COR-L47 (cell line): ENCODE measurements around the gene TLE7.

Experiments
- DNase-seq: peaks from one replicate; lab custom pipeline; 2025; lab: John Stamatoyannopoulos, UW

Gene TLE7

DNA sequence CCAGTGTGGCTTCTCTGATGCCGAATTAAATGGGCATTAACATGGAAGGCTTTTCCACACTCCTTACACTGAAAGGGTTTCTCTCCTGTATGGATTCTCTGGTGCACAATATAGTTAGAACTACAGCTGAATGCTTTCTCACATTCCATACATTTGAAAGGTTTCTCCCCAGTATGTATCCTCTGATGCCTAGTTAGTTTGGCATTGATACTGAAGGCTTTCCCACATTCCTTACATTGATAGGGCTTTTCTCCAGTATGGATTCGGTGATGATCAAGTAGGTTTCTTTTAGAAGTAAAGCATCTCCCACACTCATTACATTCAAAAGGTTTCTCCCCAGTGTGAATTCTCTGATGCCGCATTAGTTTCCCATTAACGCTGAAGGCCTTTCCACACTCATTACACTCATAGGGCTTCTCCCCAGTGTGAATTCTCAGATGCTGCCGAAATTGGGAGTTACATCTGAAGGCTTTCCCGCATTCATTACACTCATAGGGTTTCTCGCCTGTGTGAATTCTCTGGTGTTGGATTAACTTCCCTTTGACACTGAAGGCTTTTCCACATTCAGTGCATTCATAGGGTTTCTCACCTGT, 6.5 kb upstream of the TLE7 start:
- DNase-seq, result no peak

DNA sequence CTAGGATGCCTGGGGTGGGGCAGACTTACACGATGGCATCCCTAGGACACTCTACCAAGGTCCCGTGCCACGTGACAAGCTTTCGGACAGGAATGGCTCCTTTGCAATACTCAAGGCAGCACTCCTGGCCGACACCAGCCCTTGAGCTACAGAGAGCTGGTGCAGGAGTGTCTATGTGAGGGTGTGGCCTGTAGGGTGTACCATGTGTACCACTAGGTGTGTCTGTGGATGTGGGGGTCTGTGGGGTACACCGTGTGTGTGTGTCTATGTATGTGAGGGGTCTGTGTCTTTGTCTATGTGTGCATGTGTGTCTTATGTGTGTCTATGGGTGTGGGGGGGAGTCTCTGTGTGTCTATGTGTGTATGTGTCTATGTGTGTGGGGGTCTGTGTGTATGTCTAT, 1.9 kb upstream of the TLE7 start:
- no peak for DNase-seq

DNA sequence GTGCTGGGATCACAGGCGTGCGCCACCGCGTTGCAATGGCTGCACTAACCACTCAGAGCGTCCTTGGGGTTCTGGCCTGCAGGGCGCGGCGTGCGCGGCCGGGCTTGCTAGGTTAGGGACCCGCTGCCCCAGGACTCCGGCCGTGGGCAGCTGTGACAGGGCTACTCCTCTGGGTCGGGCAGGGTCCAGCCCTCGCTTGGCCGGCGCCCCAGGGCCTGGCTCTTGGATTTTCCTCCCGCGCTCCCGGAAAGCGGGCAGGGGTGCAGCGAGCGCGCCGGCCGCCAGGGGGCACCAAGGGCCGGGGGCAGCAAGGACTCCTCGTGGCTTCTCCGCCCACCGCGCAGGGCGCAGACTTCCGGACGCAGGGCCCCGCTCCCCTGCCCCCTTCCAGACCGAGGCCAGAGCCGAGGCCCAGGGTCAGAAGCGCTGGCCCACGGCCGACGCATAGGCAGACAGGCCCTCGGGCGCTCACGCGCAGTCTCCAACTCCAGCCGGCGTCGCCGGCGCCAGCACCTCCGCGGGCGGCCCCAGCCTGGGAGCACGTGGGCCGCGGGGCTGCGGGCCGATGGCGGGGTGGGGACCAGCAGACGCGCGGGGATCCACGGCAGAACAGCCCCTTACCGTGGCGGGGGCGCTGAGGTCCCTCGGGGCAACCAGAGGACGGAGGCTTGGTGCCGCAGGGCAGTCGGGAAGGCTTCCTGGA, 355 bp downstream of the TLE7 start:
- no peak for DNase-seq

DNA sequence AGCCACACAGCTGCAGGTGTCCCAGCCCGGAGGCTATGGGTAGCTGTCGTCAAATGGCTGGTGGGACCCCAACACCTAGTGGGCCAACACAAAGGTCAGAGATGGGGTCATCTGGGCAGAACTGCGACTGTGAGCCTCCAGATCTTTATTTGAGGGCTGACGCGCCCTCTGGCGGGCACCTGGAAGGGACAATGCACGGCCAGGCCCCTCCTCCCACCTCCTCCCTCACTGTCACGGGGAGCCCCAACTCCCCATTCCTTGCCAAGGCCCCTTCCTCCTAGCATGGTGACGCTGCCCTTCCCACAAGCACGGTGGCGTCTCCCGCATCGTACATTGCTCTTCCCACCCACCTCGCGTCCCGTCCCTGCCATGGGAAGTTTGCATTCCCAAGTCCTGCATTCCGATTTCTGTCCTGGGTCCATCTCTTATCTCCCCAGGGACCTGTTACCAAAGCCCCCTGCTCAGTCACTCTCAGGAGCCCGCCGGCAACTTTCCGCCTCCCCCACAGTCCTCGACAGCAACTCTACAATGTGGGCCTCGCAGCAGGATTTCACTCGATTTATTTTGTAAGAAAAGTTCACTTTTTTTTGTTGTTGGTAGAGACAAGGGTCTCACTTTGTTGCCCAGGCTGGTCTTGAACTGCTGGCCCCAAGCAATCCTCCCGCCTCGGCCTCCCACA, 1.0 kb downstream of the TLE7 start:
- no peak for DNase-seq

DNA sequence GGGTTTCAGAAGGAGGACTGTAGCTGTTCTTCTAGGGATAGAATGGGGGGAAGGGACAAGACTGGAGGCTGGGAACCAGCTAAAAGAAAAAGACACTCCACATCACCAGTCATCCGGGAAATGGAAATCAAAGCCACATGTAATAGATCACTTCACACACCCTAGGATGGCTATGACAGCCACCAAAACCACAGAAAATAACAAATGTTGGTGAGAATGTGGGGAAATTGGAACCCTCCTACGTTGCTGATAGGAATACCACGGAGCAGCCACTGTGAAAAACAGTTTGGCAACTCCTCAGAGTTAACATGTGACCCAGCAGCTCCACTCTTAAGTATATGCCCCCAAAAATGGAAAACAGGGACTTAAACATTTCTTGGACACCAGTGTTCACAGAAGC, 2.3 kb downstream of the TLE7 start:
- DNase-seq, result no peak

DNA sequence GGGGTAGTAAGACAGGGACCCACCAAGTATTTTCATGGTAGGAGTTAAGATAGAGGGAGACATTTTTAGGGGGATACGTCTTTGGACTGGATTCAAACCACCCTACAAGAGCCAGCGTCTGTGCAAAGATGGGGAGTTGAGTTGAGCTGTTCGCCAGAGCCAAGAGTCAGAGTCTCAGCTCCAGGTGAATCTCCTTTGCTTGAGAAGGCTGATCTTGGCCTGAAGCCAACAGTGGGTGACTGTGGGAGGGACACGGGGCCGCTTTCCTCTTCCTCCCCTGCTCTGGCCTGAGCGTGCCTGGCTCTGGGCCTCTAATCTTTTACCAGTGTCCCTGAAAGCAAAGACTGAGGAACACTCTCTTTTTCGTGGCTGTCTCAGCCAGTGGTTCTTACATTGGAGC, 5.4 kb downstream of the TLE7 start:
- no peak for DNase-seq

DNA sequence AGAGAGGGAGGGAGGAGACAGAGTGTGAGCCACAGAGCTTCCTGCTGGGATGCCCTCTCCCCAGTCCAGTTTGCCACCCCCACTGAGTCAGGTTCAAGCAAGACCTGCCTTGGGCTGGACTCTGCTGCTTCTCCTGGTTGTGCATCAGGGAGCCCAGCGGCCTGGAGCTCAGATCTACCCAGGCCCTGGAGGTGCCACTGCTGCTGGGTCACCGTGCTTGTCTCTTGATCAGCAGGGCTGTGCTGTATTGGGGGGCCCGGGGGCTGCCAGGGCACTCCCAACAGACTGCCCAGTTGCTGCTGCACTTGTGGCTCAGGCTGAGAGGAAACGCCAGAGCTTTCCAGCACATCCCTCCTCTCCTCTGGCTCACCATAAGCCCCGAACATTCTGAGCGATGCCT, 8.9 kb downstream of the TLE7 start:
- no peak for DNase-seq

DNA sequence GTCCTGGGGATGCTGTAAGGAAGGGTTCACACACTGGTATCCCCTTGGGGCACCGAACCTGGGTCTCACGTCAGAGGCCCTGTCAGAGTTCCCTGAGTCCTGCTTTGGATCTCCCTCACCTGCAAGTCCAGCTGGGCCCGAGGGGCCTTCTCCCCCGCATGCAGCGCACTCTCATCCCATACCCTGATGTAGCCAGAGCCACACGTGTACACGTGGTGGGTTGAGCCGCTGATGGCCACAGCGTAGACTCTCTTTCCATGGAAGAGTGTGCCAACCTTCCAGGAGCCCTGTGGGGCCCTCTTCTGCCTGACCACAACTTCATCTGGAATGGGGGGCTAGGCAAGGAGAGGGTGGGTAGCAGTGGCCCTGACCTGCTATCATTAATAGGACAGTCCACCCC, 9.9 kb downstream of the TLE7 start:
- DNase-seq, result no peak

DNA sequence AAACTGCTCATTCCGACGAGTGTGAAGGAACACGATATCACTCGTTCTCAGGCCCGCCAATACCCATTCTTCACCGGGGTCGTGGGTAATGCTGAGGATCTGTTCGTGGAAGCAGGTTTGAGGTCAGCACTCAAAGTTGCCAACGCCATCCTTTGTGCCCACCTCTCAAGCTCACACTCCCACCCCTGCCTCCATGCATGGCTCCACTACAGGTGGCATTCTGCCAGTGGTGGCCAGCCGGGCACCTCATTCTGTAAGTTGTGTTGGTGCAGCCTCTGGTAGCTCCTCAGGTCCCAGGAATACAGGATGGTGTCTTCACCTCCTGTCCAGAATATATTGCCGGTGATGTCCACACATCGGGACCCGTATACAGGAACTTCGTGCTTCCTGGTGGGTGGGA, 10.7 kb downstream of the TLE7 start:
- DNase-seq, result no peak

DNA sequence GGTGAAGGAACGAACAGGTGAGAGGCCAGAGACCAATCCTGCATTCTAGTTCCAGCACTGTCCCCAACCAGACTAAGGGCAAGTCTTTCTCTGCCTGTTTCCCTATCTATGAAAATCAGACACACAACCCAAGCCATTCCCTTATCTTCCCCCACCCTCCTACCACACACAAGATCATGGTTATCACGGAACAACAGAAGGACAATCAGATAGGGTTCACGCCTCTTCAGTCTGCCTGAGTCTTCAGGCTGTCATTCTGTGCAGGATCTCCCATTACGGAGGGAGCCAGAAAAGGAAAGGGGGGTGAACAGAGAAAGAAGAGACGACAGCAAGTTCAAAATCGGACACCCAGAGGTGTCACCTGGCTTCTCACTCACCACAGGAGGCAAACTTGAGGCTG, 11.1 kb downstream of the TLE7 start:
- DNase-seq, result no peak

DNA sequence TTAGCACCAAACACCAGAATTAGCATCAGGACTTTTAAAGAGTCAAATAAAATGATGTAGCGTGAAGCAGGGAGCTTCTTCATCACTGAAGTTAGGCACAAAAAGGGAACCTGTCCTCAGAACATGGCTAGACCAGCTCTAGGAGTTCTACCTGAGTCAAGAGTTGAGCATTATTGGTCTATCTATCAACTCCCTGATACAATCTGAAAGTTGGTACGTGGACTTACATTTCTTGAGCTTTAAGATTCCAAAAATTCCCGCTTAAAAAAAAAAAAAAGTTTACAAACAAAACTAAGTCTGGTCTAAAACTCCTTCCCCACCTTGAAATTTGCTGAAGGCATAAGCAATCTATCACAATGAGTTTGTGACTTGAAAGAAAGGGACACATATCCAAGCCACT, 12.3 kb downstream of the TLE7 start:
- DNase-seq, result no peak

DNA sequence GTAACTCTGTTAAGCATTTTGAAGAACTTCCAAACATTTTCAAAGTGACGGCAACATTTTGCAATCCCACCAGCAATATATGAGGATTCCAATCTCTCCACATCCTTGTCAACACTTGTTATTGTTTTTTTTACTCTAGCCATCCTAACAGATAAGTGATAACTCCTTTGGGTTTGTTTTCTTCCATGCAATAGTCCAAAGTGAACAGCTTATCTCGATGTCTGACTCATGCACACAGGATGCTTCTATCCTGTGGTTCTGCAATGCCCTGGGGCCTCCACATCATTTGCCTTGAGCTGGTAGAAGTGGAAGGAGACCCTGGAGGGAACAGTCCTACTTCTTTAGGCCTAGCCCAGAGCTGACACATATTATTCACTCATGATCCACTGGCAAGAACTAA, 13.0 kb downstream of the TLE7 start:
- no peak for DNase-seq

DNA sequence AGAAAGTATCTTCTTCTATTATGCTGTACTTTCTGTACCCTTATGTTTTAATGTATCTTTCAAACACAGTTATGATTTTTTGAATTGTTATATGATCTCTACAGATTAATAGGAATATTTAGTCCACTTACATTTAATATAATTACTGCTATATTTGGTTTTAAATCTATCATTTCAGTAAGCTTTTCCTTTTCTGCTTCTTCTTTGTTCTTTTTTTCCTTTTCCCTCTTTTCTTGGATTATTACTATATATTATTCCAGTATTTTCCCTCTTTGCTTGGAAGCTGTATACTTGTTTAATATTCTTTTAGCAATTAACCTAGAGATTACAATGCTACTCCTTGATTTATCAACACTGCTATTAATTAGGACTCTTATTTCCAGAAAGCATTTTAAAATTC, 13.5 kb downstream of the TLE7 start:
- DNase-seq, result no peak

DNA sequence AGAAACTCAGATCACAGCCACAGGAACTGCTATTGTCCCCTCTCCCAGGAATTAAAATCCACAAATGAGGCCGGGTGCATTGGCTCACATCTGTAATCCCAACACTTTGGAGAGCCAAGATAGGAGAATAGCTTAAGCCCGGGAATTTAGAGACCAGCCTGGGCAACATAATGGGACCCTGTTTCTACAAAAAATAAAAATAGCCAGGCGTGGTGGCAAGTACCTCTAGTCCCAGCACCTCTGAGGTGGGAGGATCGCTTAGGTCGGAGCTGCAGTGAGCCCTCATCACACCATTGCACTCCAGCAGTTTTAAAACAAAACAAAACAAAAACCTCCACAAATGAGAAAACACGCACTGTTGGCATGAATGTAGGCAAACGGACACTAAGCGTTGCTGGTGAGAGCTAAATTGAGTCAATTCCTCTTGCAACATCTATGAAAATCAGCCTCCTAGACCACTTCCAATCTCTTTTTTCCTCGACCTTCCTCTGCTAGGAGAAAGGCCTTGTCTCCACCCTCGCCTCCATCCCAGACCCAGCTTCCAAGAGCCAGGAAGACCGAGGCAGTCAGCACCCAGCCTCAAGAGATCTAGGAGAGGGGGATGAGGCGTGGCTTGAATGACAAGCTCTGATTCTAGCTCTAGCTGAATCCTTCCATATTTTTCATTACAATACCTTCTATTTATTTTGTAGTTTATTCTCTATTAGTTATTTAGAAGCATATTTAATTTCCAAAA, 14.8 kb downstream of the TLE7 start:
- DNase-seq, result no peak

DNA sequence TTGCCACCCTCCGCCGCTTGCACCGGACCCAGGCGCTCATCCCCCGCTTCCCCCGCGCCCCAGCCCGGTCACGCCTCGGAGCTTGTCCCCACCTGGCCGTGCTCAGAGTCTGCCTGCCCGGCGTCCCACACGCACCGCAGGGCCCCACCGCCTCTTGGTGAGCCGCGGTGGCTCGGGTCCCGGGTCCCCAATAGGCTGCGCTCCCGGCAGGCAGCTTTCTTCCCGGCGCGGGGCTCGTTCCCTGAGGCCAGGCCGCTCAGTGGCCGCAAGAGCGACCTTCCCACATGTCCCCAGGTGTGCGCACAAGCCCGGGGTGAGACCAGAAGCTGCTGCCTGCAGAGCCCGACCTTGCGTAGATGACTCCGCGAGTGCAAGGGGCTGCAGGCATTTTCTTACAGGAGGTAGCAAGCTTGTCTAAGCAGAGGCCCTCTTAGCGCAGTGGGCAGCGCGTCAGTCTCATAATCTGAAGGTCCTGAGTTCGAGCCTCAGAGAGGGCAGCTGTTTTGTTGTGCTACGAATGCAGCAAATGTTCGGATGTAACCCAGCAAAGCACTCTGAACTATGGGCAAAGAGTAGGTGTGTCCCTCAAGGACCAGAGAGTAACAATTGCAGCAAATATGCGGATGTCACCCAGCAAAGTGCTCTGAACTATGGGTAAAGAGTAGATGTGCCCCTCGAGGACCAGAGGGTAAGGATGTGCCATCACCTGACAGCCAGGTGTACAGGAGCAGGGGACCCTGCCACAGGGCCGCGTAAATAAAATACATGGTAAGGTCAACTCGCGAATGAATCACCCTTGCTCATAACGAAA, 15.6 kb downstream of the TLE7 start:
- DNase-seq, result peak; percentile 34

DNA sequence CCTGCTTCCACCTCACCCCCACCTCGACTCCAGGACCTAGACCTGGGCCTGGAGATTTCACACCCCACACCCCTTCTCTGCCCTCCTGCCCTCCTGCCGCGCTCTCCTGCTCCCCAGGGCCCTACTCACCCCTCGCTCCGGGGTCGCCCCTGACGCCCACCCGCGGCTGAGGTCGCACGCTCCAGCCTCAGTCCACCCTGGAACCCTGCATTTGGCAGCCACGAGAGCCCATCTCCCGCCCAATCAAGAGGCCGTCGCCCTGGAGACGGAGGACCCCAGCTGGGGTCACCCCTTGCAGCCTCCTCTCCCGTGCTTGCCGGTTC, 16.1 kb downstream of the TLE7 start:
- DNase-seq, result no peak

DNA sequence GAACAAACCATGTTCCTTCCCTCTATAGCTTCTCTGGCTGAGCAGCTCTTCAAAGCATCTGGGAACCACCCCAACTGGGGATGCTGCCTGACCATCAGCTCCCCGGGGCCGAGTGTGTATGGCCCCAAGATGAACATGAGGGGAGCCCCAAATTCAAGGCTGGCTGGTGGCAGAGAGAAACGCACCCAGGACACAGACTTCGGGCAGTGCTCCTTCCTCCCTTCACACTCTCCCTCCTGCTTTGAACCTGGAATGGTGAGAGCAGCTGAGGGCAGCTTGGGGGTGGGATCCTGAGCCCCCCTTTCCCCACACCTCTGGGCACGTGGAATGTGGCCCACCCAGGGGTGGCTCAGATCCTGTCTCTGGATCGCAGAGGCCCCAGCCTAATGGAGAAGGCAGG, 17.2 kb downstream of the TLE7 start:
- no peak for DNase-seq

DNA sequence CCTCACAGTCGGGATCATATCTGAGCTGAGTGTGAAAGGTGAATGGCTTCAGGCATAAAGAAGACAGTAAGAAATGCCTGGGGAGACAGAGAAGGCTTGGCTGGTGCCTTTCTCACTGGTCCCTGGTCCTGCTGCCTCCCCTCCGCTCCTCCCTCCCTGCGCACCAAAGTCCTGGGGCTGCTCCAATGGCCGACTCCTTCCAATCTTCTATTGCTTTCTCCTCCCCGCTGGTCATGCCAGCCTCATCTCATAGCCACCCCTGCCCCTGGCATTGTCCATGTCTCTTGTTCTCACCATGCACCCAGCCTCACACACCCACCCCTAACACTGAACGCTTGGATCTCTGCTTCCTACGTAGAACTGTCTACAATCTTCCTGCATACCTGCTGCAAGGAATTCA, 18.0 kb downstream of the TLE7 start:
- no peak for DNase-seq

DNA sequence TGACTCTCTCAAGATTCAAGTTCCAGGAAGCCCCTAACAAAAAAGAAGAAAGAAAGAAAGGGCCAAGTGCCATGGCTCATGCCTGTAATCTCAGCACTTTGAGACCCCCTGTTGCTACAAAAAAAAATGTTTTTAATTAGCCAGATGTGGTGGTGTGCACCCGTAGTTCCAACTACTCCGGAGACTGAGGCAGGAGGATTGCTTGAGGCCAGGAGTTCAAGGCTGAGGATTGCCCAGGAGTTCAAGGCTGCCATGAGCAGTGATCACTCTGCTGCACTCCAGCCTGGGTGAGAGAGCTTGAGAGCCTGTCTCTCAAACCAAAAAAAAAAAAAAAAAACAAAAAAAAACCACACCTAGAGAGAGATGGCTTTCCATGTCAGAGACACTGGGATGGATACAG, 18.8 kb downstream of the TLE7 start:
- DNase-seq, result no peak

DNA sequence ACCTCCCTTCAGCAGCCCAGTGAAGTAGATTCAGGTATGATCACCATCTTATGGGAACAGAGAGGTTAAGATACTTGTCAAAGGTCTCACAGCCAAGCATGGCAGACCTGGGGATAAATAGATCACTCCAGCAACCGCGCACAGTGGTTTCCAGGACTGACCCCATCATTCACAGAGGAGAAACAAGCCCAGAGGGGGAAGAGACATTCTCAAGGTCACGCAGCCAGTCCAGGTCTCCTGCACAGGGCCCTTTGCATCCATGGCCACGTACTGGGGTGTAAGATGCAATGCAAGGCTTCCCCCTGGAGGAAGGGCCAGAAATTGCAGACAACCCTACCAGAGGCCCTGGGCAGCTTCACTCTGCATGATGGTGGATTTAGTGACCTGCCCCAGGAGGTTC, 19.9 kb downstream of the TLE7 start:
- no peak for DNase-seq

DNA sequence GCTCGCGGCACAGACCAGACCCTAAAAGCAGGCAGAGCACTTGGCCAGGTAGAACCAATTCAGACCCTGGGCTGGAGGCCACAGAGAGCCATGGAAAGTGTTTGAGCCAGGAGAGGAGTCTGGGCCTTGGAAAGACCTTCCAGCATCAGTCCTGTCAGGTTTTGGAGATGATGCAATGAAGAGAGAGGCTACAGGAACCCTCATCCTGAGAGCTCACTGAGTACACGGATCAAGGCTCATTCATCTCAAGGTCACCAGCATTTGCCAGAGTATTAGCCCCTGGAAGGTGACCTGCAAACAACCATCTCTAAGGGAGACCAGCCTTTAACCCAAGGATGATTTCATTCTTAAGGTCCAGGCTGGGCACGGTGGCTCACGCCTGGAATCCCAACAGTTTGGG, 27.8 kb downstream of the TLE7 start:
- no peak for DNase-seq

DNA sequence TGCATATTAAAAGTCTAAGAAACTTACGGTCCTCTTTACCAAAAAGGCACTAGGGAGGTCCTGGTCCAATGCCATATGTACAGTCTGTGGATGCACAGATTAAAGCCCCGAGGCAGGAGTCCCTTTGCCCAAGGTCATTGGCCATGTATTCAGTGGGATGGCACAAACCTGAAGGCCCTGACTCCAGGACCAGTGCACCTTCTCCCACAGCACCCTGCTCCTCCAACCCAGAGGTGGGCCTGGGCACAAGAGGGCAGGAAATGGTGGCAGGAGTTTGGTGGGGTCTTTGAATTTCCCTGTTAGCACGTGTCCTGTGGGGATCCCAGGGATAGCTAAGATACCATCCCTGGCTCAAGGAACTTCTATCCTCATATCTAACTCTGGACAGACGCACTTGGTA, 28.5 kb downstream of the TLE7 start:
- DNase-seq, result no peak
